MCF 10A (cell line): ENCODE measurements around the gene PIM3. TPM values are rescaled to one million over a fixed set of nuclear protein-coding genes. Genes with fewer than 3 reads are reported as not detected.

Source experiments
- BruUV-seq: library from RNA; stranded (reverse); fragments of 400-500 nt; replicated peaks from 2 replicates; lab custom pipeline; 2021; lab: Mats Ljungman, UMichigan
- CTCF ChIA-PET: fragments of 300-600 bp; sonication (Branson Sonifier 250); formaldehyde crosslinking; extraction: SDS; loops from one replicate; lab custom pipeline; 2021; ENCODE audit warnings: antibody characterized with exemption, inconsistent platforms; lab: Yijun Ruan, JAX
- POLR2A ChIA-PET: fragments of 300-600, 350-650 bp; sonication (Branson Sonifier 250); formaldehyde crosslinking; extraction: SDS; loops from one replicate; lab custom pipeline; 2020; ENCODE audit warnings: antibody characterized with exemption, inconsistent platforms; lab: Yijun Ruan, JAX
- DNase-seq: peaks from one replicate; pipeline ENCODE4 v3.0.0-alpha.2; 2018; ENCODE audit not compliant: unreplicated experiment
- H3K27ac Mint-ChIP-seq: one replicate; pipeline ENCODE4 v1.8.0; 2022; ENCODE audit warnings: mild to moderate bottlenecking, low read depth, mixed read lengths; ENCODE audit not compliant: unreplicated experiment
- H3K27me3 Mint-ChIP-seq: one replicate; pipeline ENCODE4 v1.8.0; 2022; ENCODE audit warnings: mixed read lengths; ENCODE audit not compliant: insufficient read depth, unreplicated experiment
- H3K36me3 Mint-ChIP-seq: one replicate; pipeline ENCODE4 v1.8.0; 2022; ENCODE audit warnings: mild to moderate bottlenecking, moderate library complexity, mixed read lengths; ENCODE audit not compliant: insufficient read depth, unreplicated experiment
- H3K4me1 Mint-ChIP-seq: one replicate; pipeline ENCODE4 v1.8.0; 2022; ENCODE audit warnings: mixed read lengths; ENCODE audit not compliant: insufficient read depth, unreplicated experiment
- H3K4me3 Mint-ChIP-seq: one replicate; pipeline ENCODE4 v1.8.0; 2022; ENCODE audit warnings: mild to moderate bottlenecking, moderate library complexity, mixed read lengths; ENCODE audit not compliant: unreplicated experiment
- H3K9me3 Mint-ChIP-seq: one replicate; pipeline ENCODE4 v1.8.0; 2022; ENCODE audit warnings: mixed read lengths; ENCODE audit not compliant: unreplicated experiment
- CTCF ChIP-seq: fragments of 200-600 bp; IDR thresholded peaks from one replicate; pipeline ENCODE4 v1.8.0; 2022; ENCODE audit warnings: antibody characterized with exemption, mild to moderate bottlenecking; ENCODE audit not compliant: unreplicated experiment
- intact Hi-C: fragments of 100-400 bp; cut with micrococcal nuclease; formaldehyde crosslinking; loops from 2 replicates; pipeline ENCODE4 v1.14.1; 2022
- total RNA-seq: library from RNA; stranded (reverse); gene quantifications from 2 replicates; pipeline ENCODE4 v1.2.3, GENCODE V29; 2022

PIM3 gene
- total RNA-seq, 1 experiment from 2014 or later, result 56.3 TPM

GRCh38 chr22:49929211-49929979, 31.2 kb upstream of the PIM3 start:
- Mint-ChIP-seq H3K36me3 (peaks cover 25% of the 10 kb centered on the region), H3K4me1 (peaks cover 12% of the 10 kb centered on the region), H3K27me3 (no peaks in the 10 kb centered on the region), H3K4me3 (no peak overlapping the region), H3K27ac (no peak overlapping the region), H3K9me3 (no peaks in the 10 kb centered on the region)
- peak; percentile 56 for DNase-seq
- CTCF ChIA-PET, result interaction anchor here (0.9 to 2.7 kb wide), 12 partner anchors 15 to 105 kb away, joined by 3 to 48 read pairs (median 8); no protein-coding TSS in a partner anchor
- TF ChIP-seq CTCF, result peak; percentile 84
- POLR2A ChIA-PET, result interaction anchor here (1.5 to 5.0 kb wide), 3 partner anchors 21 to 101 kb away, joined by 3 to 65 read pairs (median 12); partner anchors contain the start of gene PIM3
- intact Hi-C loops, result no loop called here
- no TSS peak for BruUV-seq

- Mint-ChIP-seq H3K4me1 (peaks cover 12% of the 10 kb centered on the region), H3K4me3 (no peak overlapping the region), H3K9me3 (no peaks in the 10 kb centered on the region), H3K36me3 (peaks cover 18% of the 10 kb centered on the region), H3K27me3 (no peaks in the 10 kb centered on the region), H3K27ac (no peak overlapping the region)
- BruUV-seq, result no TSS peak
- peak; percentile 25 for DNase-seq
- ChIA-PET CTCF (interaction anchor here (0.5 to 2.7 kb wide), 20 partner anchors 10 to 440 kb away, joined by 3 to 48 read pairs (median 5); no protein-coding TSS in a partner anchor), POLR2A (interaction anchor here (1.4 to 5.0 kb wide), 5 partner anchors 20 to 100 kb away, joined by 3 to 65 read pairs (median 12); partner anchors contain the start of gene PIM3)
- intact Hi-C loops, result loop anchor here (2.0 kb wide), 1 partner anchor 217 kb away; no protein-coding TSS in a partner anchor
- no peak for TF ChIP-seq CTCF
Observed at GRCh38 chr22:49929994-49930575, 30.5 kb upstream of the PIM3 start.

- Mint-ChIP-seq H3K9me3 (no peaks in the 10 kb centered on the region), H3K4me3 (no peak overlapping the region), H3K27me3 (no peaks in the 10 kb centered on the region), H3K36me3 (peaks cover 13% of the 10 kb centered on the region), H3K27ac (no peak overlapping the region), H3K4me1 (peaks cover 12% of the 10 kb centered on the region)
- POLR2A ChIA-PET, result interaction anchor here (0.7 to 5.0 kb wide), 9 partner anchors 13 to 100 kb away, joined by 3 to 65 read pairs (median 4); partner anchors contain the start of genes ALG12, CRELD2 and PIM3
- CTCF ChIA-PET, result interaction anchor here (0.5 to 2.7 kb wide), 21 partner anchors 9 to 439 kb away, joined by 3 to 48 read pairs (median 4); partner anchors contain the start of gene ZBED4
- peak; percentile 13 for TF ChIP-seq CTCF
- intact Hi-C loops, result loop anchor here (1.0 to 2.0 kb wide), 3 partner anchors 31 to 216 kb away; no protein-coding TSS in a partner anchor
- peak; percentile 83 for DNase-seq
- BruUV-seq, result no TSS peak
Observed at GRCh38 chr22:49930596-49931412, 29.8 kb upstream of the PIM3 start.
